CD4-positive, alpha-beta T cell treated with Interleukin-17A for 1 hour (primary cell): ENCODE results near the gene TBCB.
A peak's percentile ranks its signal among the peaks of the same experiment; 100 is the strongest.
"Not testable (repeated sequence)": the region's sequence is repeated elsewhere in the genome, so short reads cannot be mapped to it uniquely, and the experiment has no call there.

ENCODE experiments used
- DNase-seq: peaks from one replicate; pipeline ENCODE4 v3.0.0-alpha.2; 2020

TBCB gene

GRCh38 chr19:36139473-36140303 lies 24.4 kb downstream of the TBCB start, which contains the start of gene CAPNS1:
Gene CAPNS1, plus strand, starts transcription at chr19:36140066. Its CDS starts 946 bp downstream, at chr19:36141012.
- DNase-seq, result peak; percentile 93

GRCh38 chr19:36140304-36141038 lies 25.2 kb downstream of the TBCB start:
- no peak for DNase-seq

- DNase-seq, result peak; percentile 95
These were observed 26.0 kb downstream of the TBCB start for GRCh38 chr19:36141039-36141927.

- no peak for DNase-seq
These were observed 26.8 kb downstream of the TBCB start for GRCh38 chr19:36142046-36142445.

- no peak for DNase-seq
These were observed 27.2 kb downstream of the TBCB start for GRCh38 chr19:36142496-36142895.

- no peak for DNase-seq
These were observed 29.4 kb downstream of the TBCB start for GRCh38 chr19:36144624-36145023.

GRCh38 chr19:36149673-36150406 lies 34.6 kb downstream of the TBCB start:
- no peak for DNase-seq

GRCh38 chr19:36150586-36150985 lies 35.3 kb downstream of the TBCB start:
- no peak for DNase-seq

GRCh38 chr19:36151144-36152018 lies 36.1 kb downstream of the TBCB start:
- DNase-seq, result no peak

GRCh38 chr19:36152019-36152351 lies 36.7 kb downstream of the TBCB start:
- DNase-seq, result no peak

- DNase-seq, result no peak
These were observed 37.3 kb downstream of the TBCB start, which contains the start of gene COX7A1 for GRCh38 chr19:36152352-36153091. Gene COX7A1, minus strand, starts transcription at chr19:36152447. Its CDS starts 40 bp downstream, at chr19:36152407.

GRCh38 chr19:36153126-36153525 lies 37.9 kb downstream of the TBCB start:
- no peak for DNase-seq

GRCh38 chr19:36160821-36161596 lies 45.7 kb downstream of the TBCB start:
- no peak for DNase-seq

GRCh38 chr19:36163813-36164212 lies 48.5 kb downstream of the TBCB start:
- DNase-seq, result no peak

- DNase-seq, result no peak
These were observed 54.0 kb downstream of the TBCB start for GRCh38 chr19:36169084-36169760.

- DNase-seq, result no peak
These were observed 57.6 kb downstream of the TBCB start for GRCh38 chr19:36172852-36173251.

GRCh38 chr19:36173846-36174245 lies 58.6 kb downstream of the TBCB start:
- DNase-seq, result not testable (repeated sequence)
